ENCODE results near the gene SCUBE1. TPM values are rescaled to one million over a fixed set of nuclear protein-coding genes. Genes with fewer than 3 reads are reported as not detected.

Gene SCUBE1
- polyA plus RNA-seq, 1 of the 3 experiments (the other 2 are of a cell fraction), result 0.56 TPM

- peak overlapping the region in 1 of 2 experiments; percentile 43; a peak in 2 of 4 replicates for H3K27ac ChIP-seq (ENCODE audit: low read depth in 2 of 2, low read length in 1 of 2)
- H4K20me1 ChIP-seq (ENCODE audit: insufficient read depth), result no peaks in the 10 kb centered on the region
- H3K9me3 ChIP-seq, result no peaks in the 10 kb centered on the region
- peak overlapping the region; percentile 58 to 64 for H3K4me3 ChIP-seq (ENCODE audit: low read depth in 2 of 2, low read length in 1 of 2)
- TF ChIP-seq MXI1 (IDR thresholded peaks at IDR 0.05; ENCODE audit: low read depth, low read length) (0 out of 2 replicates have a peak, but pooled peaks have one; percentile 11), GATA2 (CRISPR knock-in tag; IDR thresholded peaks at IDR 0.05) (no peak), GABPA (IDR thresholded peaks at IDR 0.05; ENCODE audit: low read depth) (no peak), USF1 (IDR thresholded peaks at IDR 0.05; ENCODE audit: borderline replicate concordance, low read depth) (no peak)
- TF ChIP-seq, protein P1, sequence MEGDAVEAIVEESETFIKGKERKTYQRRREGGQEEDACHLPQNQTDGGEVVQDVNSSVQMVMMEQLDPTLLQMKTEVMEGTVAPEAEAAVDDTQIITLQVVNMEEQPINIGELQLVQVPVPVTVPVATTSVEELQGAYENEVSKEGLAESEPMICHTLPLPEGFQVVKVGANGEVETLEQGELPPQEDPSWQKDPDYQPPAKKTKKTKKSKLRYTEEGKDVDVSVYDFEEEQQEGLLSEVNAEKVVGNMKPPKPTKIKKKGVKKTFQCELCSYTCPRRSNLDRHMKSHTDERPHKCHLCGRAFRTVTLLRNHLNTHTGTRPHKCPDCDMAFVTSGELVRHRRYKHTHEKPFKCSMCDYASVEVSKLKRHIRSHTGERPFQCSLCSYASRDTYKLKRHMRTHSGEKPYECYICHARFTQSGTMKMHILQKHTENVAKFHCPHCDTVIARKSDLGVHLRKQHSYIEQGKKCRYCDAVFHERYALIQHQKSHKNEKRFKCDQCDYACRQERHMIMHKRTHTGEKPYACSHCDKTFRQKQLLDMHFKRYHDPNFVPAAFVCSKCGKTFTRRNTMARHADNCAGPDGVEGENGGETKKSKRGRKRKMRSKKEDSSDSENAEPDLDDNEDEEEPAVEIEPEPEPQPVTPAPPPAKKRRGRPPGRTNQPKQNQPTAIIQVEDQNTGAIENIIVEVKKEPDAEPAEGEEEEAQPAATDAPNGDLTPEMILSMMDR (IDR thresholded peaks at IDR 0.05), result no peak
- DNase-seq, result peak; percentile 58
- peak overlapping the region; percentile 60; the same call in 1 of the 2 replicates for H3K9ac ChIP-seq
- H3K27me3 ChIP-seq (ENCODE audit: insufficient read depth), result no peaks in the 10 kb centered on the region
- peaks cover 0 to 10% of the 10 kb centered on the region in 2 experiments; a peak in 1 of 4 replicates for H3K4me1 ChIP-seq (ENCODE audit: control insufficient read depth in 1 of 2, insufficient read depth in 2 of 2, low read depth in 1 of 2, low read length in 1 of 2)
- peaks cover 0 to 2% of the 10 kb centered on the region in 2 experiments for H3K36me3 ChIP-seq (replicated peaks in 1 of 2; ENCODE audit: control insufficient read depth in 1 of 2, insufficient read depth in 2 of 2, low read length in 1 of 2)
- no peak overlapping the region for H2AFZ ChIP-seq (ENCODE audit: low read depth)
- H3K4me2 ChIP-seq, result peak overlapping the region; percentile 80; the same call in 1 of the 2 replicates
- ChIA-PET CTCF (interaction anchor here (1.3 kb wide), 1 partner anchor 160 kb away, joined by 3 read pairs; no protein-coding TSS in a partner anchor), POLR2A (no interaction called here)
- H3K9me2 ChIP-seq, result no peaks in the 10 kb centered on the region
- peaks cover 4% of the 10 kb centered on the region for H3F3A ChIP-seq (replicated peaks; ENCODE audit: insufficient read depth)
- WGBS (ENCODE audit: low lambda C conversion rate), result no CpG with 5 or more reads among the region's 12 CpGs
- peaks cover 2% of the 10 kb centered on the region; the same call in 1 of the 2 replicates for H3K79me2 ChIP-seq (ENCODE audit: insufficient read depth)
These were observed 157.3 kb downstream of the SCUBE1 start for GRCh38 chr22:43185860-43186261.

DNA sequence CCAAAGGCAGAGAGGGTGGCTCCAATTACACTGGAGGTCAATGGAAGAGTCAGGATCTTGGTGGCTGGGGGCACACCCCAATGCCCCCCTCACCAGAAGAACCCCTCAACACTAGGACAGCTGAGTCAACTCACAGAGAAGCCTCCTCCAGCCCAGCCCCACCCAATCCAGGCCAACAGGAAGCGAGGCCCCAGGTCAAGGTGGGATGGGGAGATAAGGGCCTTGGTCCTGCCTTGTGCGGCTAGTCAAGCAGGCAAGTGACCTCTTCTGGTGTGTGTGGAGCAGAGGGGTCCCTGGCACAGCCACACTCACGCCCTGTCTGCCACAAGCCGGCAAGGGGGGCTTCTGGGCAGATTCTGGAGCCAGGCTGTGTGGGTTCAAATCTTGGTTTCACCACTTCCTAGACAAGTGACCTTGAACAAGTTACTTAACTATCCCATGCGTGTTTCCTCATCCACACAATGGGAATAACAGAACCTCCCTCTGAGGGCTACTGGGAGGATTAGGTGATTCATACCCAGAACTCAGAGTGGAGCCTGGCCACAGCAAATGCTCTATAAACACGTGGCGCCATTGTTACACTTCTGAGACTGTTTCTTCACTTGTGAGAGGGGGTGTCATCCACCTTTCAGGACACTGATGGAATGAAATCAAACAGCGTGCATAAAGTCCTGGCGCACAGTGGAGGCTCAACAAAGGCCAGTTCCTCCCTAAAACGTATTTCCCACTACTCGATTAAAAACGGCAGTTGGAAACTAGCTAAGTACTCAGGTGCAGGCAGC, 159.5 kb downstream of the SCUBE1 start:
- no peaks in the 10 kb centered on the region for H3K27me3 ChIP-seq (ENCODE audit: insufficient read depth)
- H3K27ac ChIP-seq (ENCODE audit: low read depth in 2 of 2, low read length in 1 of 2), result no peak overlapping the region; a peak in 1 of 4 replicates
- no peaks in the 10 kb centered on the region for H3K9me2 ChIP-seq
- peaks cover 0 to 10% of the 10 kb centered on the region in 2 experiments; a peak in 1 of 4 replicates for H3K4me1 ChIP-seq (ENCODE audit: control insufficient read depth in 1 of 2, insufficient read depth in 2 of 2, low read depth in 1 of 2, low read length in 1 of 2)
- H3K4me2 ChIP-seq, result no peak overlapping the region
- H4K20me1 ChIP-seq (ENCODE audit: insufficient read depth), result no peaks in the 10 kb centered on the region
- H3K9me3 ChIP-seq, result no peaks in the 10 kb centered on the region
- ChIA-PET POLR2A (no interaction called here), CTCF (no interaction called here)
- peaks cover 0 to 9% of the 10 kb centered on the region in 2 experiments for H3K36me3 ChIP-seq (replicated peaks in 1 of 2; ENCODE audit: control insufficient read depth in 1 of 2, insufficient read depth in 2 of 2, low read length in 1 of 2)
- H2AFZ ChIP-seq (ENCODE audit: low read depth), result no peak overlapping the region
- no peak overlapping the region for H3K9ac ChIP-seq
- no peak overlapping the region for H3K4me3 ChIP-seq (ENCODE audit: low read depth in 2 of 2, low read length in 1 of 2)
- peaks cover 4% of the 10 kb centered on the region for H3F3A ChIP-seq (replicated peaks; ENCODE audit: insufficient read depth)
- WGBS (ENCODE audit: low lambda C conversion rate), result 92% methylated on average over 4 of the region's 12 CpGs
- H3K79me2 ChIP-seq (ENCODE audit: insufficient read depth), result peaks cover 2% of the 10 kb centered on the region; the same call in 1 of the 2 replicates
- no peak for DNase-seq
- TF ChIP-seq RXRA (IDR thresholded peaks at IDR 0.05; ENCODE audit: borderline replicate concordance, low read depth) (no peak), MEF2A (IDR thresholded peaks at IDR 0.05; ENCODE audit: borderline replicate concordance, low read depth) (no peak), MAX (IDR thresholded peaks at IDR 0.05; ENCODE audit: low read depth) (no peak), USF2 (IDR thresholded peaks at IDR 0.05; ENCODE audit: borderline replicate concordance, low read depth, low read length) (no peak), PBX3 (IDR thresholded peaks at IDR 0.05) (no peak), TCF12 (IDR thresholded peaks at IDR 0.05) (no peak), SMC3 (IDR thresholded peaks at IDR 0.05; ENCODE audit: low read depth, low read length) (no peak), GATA2 (CRISPR knock-in tag; IDR thresholded peaks at IDR 0.05) (no peak)
- TF ChIP-seq, protein P1 (IDR thresholded peaks at IDR 0.05), result no peak
- TF ChIP-seq, protein P2, sequence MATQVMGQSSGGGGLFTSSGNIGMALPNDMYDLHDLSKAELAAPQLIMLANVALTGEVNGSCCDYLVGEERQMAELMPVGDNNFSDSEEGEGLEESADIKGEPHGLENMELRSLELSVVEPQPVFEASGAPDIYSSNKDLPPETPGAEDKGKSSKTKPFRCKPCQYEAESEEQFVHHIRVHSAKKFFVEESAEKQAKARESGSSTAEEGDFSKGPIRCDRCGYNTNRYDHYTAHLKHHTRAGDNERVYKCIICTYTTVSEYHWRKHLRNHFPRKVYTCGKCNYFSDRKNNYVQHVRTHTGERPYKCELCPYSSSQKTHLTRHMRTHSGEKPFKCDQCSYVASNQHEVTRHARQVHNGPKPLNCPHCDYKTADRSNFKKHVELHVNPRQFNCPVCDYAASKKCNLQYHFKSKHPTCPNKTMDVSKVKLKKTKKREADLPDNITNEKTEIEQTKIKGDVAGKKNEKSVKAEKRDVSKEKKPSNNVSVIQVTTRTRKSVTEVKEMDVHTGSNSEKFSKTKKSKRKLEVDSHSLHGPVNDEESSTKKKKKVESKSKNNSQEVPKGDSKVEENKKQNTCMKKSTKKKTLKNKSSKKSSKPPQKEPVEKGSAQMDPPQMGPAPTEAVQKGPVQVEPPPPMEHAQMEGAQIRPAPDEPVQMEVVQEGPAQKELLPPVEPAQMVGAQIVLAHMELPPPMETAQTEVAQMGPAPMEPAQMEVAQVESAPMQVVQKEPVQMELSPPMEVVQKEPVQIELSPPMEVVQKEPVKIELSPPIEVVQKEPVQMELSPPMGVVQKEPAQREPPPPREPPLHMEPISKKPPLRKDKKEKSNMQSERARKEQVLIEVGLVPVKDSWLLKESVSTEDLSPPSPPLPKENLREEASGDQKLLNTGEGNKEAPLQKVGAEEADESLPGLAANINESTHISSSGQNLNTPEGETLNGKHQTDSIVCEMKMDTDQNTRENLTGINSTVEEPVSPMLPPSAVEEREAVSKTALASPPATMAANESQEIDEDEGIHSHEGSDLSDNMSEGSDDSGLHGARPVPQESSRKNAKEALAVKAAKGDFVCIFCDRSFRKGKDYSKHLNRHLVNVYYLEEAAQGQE (IDR thresholded peaks at IDR 0.05; ENCODE audit: low read depth, low read length), result no peak

Data from SK-N-SH (cell line).